ENCODE measurements around the gene HIF1AN.
"Not testable (repeated sequence)": the region's sequence is repeated elsewhere in the genome, so short reads cannot be mapped to it uniquely, and the experiment has no call there.

The HIF1AN gene

GRCh38 chr10:100567826-100568225 is 32.1 kb downstream of the HIF1AN start:
- no peak for FAIRE-seq

GRCh38 chr10:100568912-100569311 is 33.2 kb downstream of the HIF1AN start:
- FAIRE-seq, result no peak

GRCh38 chr10:100569687-100570481 is 34.1 kb downstream of the HIF1AN start:
- FAIRE-seq, result no peak

- FAIRE-seq, result no peak
Measured at GRCh38 chr10:100570506-100570905, 34.8 kb downstream of the HIF1AN start.

- FAIRE-seq, result no peak
Measured at GRCh38 chr10:100571084-100571856, 35.5 kb downstream of the HIF1AN start.

GRCh38 chr10:100575146-100575545 is 39.4 kb downstream of the HIF1AN start:
- FAIRE-seq, result not testable (repeated sequence)

- FAIRE-seq, result no peak
Measured at GRCh38 chr10:100575585-100576281, 40.0 kb downstream of the HIF1AN start.

- FAIRE-seq, result no peak
Measured at GRCh38 chr10:100576282-100576635, 40.5 kb downstream of the HIF1AN start.

- no peak for FAIRE-seq
Measured at GRCh38 chr10:100579261-100580090, 43.7 kb downstream of the HIF1AN start.

GRCh38 chr10:100586959-100587358 is 51.2 kb downstream of the HIF1AN start:
- no peak for FAIRE-seq

GRCh38 chr10:100598166-100598565 is 62.4 kb downstream of the HIF1AN start:
- no peak for FAIRE-seq

- no peak for FAIRE-seq
Measured at GRCh38 chr10:100600218-100600617, 64.5 kb downstream of the HIF1AN start.

GRCh38 chr10:100607439-100607838 is 71.7 kb downstream of the HIF1AN start:
- no peak for FAIRE-seq
